ENCODE results near the gene CD59.

GRCh38 chr11:33691066-33691864 lies 45.0 kb downstream of the CD59 start:
- TF ChIP-seq, protein P1, sequence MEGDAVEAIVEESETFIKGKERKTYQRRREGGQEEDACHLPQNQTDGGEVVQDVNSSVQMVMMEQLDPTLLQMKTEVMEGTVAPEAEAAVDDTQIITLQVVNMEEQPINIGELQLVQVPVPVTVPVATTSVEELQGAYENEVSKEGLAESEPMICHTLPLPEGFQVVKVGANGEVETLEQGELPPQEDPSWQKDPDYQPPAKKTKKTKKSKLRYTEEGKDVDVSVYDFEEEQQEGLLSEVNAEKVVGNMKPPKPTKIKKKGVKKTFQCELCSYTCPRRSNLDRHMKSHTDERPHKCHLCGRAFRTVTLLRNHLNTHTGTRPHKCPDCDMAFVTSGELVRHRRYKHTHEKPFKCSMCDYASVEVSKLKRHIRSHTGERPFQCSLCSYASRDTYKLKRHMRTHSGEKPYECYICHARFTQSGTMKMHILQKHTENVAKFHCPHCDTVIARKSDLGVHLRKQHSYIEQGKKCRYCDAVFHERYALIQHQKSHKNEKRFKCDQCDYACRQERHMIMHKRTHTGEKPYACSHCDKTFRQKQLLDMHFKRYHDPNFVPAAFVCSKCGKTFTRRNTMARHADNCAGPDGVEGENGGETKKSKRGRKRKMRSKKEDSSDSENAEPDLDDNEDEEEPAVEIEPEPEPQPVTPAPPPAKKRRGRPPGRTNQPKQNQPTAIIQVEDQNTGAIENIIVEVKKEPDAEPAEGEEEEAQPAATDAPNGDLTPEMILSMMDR (conservative IDR thresholded peaks at IDR 0.05; ENCODE audit: low read depth, low read length): no peak
- no peak for TF ChIP-seq EZH2 (IDR thresholded peaks at IDR 0.05; ENCODE audit: borderline replicate concordance, low read depth, low read length, poor library complexity, severe bottlenecking)
